Endodermal cell (in vitro differentiated cells): Measurements from ENCODE around the gene COL8A1. TPM values are rescaled to one million over a fixed set of nuclear protein-coding genes. Genes with fewer than 3 reads are reported as not detected.

Source experiments
- DNase-seq: peaks from one replicate; pipeline ENCODE4 v3.0.0-alpha.2; 2017
- H3K27ac ChIP-seq: 2 replicates; pipeline ENCODE4 v1.5.1; 2013; ENCODE audit warnings: mild to moderate bottlenecking, low read depth, low read length, moderate library complexity
- H3K27me3 ChIP-seq: 2 replicates; pipeline ENCODE4 v1.6.1; 2013; ENCODE audit warnings: mild to moderate bottlenecking, low read length, moderate library complexity; ENCODE audit not compliant: insufficient read depth, control insufficient read depth, poor library complexity, severe bottlenecking
- H3K36me3 ChIP-seq: 2 replicates; pipeline ENCODE4 v1.7.0; 2013; ENCODE audit warnings: mild to moderate bottlenecking, low read length, moderate library complexity; ENCODE audit not compliant: control insufficient read depth, insufficient read depth
- H3K4me1 ChIP-seq: one replicate; pipeline ENCODE4 v1.7.0; 2013; ENCODE audit warnings: low read length; ENCODE audit not compliant: control insufficient read depth, insufficient read depth
- H3K4me3 ChIP-seq: 2 replicates; pipeline ENCODE4 v1.5.1; 2013; ENCODE audit warnings: mild to moderate bottlenecking, low read length, moderate library complexity
- H3K9ac ChIP-seq: 2 replicates; pipeline ENCODE4 v1.6.1; 2013; ENCODE audit warnings: mild to moderate bottlenecking, low read length, moderate library complexity; ENCODE audit not compliant: poor library complexity, severe bottlenecking; ENCODE audit errors: extremely low read depth
- H3K9me3 ChIP-seq: 2 replicates; pipeline ENCODE4 v1.6.1; 2013; ENCODE audit warnings: mild to moderate bottlenecking, low read length, moderate library complexity; ENCODE audit not compliant: control insufficient read depth
- H3K27ac Mint-ChIP-seq: 2 replicates; pipeline ENCODE4 v1.8.0; 2020; ENCODE audit warnings: mixed read lengths
- H3K27me3 Mint-ChIP-seq: 2 replicates; pipeline ENCODE4 v1.8.0; 2021; ENCODE audit warnings: mild to moderate bottlenecking, mixed read lengths; ENCODE audit not compliant: insufficient read depth
- H3K36me3 Mint-ChIP-seq: 2 replicates; pipeline ENCODE4 v1.8.0; 2020; ENCODE audit warnings: low read depth, mixed read lengths
- H3K4me1 Mint-ChIP-seq: 2 replicates; pipeline ENCODE4 v1.8.0; 2020; ENCODE audit warnings: mixed read lengths
- H3K4me3 Mint-ChIP-seq: 2 replicates; pipeline ENCODE4 v1.8.0; 2020; ENCODE audit warnings: mild to moderate bottlenecking, moderate library complexity, mixed read lengths
- H3K9me3 Mint-ChIP-seq: 2 replicates; pipeline ENCODE4 v1.8.0; 2020; ENCODE audit warnings: mild to moderate bottlenecking, mixed read lengths
- CTCF ChIP-seq: fragments of 200-600 bp; sonication (generic); conservative IDR thresholded peaks from 2 replicates; pipeline ENCODE4 v1.5.0; 2021; ENCODE audit warnings: antibody characterized with exemption, mild to moderate bottlenecking
- WGBS, 2 experiments: methylation state at CpG; one replicate each; pipeline versions ENCODE4 v1.1.5 to v1.1.7; 2013; ENCODE audit warnings: missing lambda C conversion rate in 2 of 2, mixed read lengths in 1 of 2; ENCODE audit not compliant: insufficient coverage in 1 of 2, insufficient read length in 1 of 2; 5-methylcytosine and 5-hydroxymethylcytosine counted together
- total RNA-seq, 2 donors: library from RNA; stranded (reverse); fragmentation: NEBNext Ultra II Directional in 1 of 2; extraction: Animal tissue kit (Norgen Biotek cat#: 25700) in 1 of 2; gene quantifications; 2 replicates in 1 of 2; 3 replicates in 1 of 2; pipeline ENCODE4 v1.2.1, GENCODE V29; 2021

The COL8A1 gene
- total RNA-seq, 2 donors from 2014 or later = 3.5 to 3.9 TPM

GRCh38 chr3:99762901-99763300, 124.5 kb downstream of the COL8A1 start:
- DNase-seq = no peak
- H3K9ac ChIP-seq = no peak overlapping the region
- no peaks in the 10 kb centered on the region for H3K27me3 ChIP-seq
- H3K36me3 ChIP-seq = no peaks in the 10 kb centered on the region
- no peak overlapping the region for H3K4me3 ChIP-seq
- no peak for TF ChIP-seq CTCF
- no peak overlapping the region for H3K4me3 Mint-ChIP-seq
- H3K4me1 ChIP-seq = peaks cover 8% of the 10 kb centered on the region
- H3K4me1 Mint-ChIP-seq = peaks cover 14% of the 10 kb centered on the region
- H3K9me3 ChIP-seq = no peaks in the 10 kb centered on the region
- no peaks in the 10 kb centered on the region for H3K36me3 Mint-ChIP-seq
- H3K27me3 Mint-ChIP-seq = no peaks in the 10 kb centered on the region
- H3K27ac Mint-ChIP-seq = no peak overlapping the region
- 100% methylated on average over 1 of the region's 1 CpG for WGBS, 2 experiments
- no peaks in the 10 kb centered on the region for H3K9me3 Mint-ChIP-seq
- no peak overlapping the region for H3K27ac ChIP-seq

- H3K27ac Mint-ChIP-seq = no peak overlapping the region
- H3K4me3 Mint-ChIP-seq = no peak overlapping the region
- H3K4me3 ChIP-seq = no peak overlapping the region
- H3K9ac ChIP-seq = no peak overlapping the region
- no peaks in the 10 kb centered on the region for H3K9me3 Mint-ChIP-seq
- no peak overlapping the region for H3K27ac ChIP-seq
- DNase-seq = no peak
- no peak for TF ChIP-seq CTCF
- no peaks in the 10 kb centered on the region for H3K36me3 ChIP-seq
- 100% methylated on average over 2 of the region's 5 CpGs; no CpG with 5 or more reads in 1 of the 2 experiments for WGBS, 2 experiments
- no peaks in the 10 kb centered on the region for H3K27me3 Mint-ChIP-seq
- no peaks in the 10 kb centered on the region for H3K36me3 Mint-ChIP-seq
- H3K4me1 ChIP-seq = peaks cover 3% of the 10 kb centered on the region
- no peaks in the 10 kb centered on the region for H3K9me3 ChIP-seq
- H3K27me3 ChIP-seq = no peaks in the 10 kb centered on the region
- peaks cover 7% of the 10 kb centered on the region for H3K4me1 Mint-ChIP-seq
Measured at GRCh38 chr3:99764377-99764776, 126.0 kb downstream of the COL8A1 start.

GRCh38 chr3:99765042-99765942, 126.9 kb downstream of the COL8A1 start:
- Mint-ChIP-seq H3K9me3 (no peaks in the 10 kb centered on the region), H3K27ac (no peak overlapping the region), H3K27me3 (no peaks in the 10 kb centered on the region), H3K4me1 (peaks cover 7% of the 10 kb centered on the region), H3K4me3 (no peak overlapping the region), H3K36me3 (no peaks in the 10 kb centered on the region)
- 74 to 85% methylated on average over 1 to 2 of the region's 2 CpGs for WGBS, 2 experiments
- Histone ChIP-seq H3K9me3 (no peaks in the 10 kb centered on the region), H3K9ac (no peak overlapping the region), H3K4me1 (peaks cover 3% of the 10 kb centered on the region), H3K36me3 (no peaks in the 10 kb centered on the region), H3K27ac (no peak overlapping the region), H3K4me3 (no peak overlapping the region), H3K27me3 (no peaks in the 10 kb centered on the region)
- TF ChIP-seq CTCF = no peak
- DNase-seq = no peak
